ENCODE data around the gene L3MBTL4.
"Not testable (repeated sequence)": the region's sequence is repeated elsewhere in the genome, so short reads cannot be mapped to it uniquely, and the experiment has no call there.

- TF ChIP-seq POLR2A (IDR thresholded peaks at IDR 0.05): not testable (repeated sequence)
- TF ChIP-seq, protein P1, sequence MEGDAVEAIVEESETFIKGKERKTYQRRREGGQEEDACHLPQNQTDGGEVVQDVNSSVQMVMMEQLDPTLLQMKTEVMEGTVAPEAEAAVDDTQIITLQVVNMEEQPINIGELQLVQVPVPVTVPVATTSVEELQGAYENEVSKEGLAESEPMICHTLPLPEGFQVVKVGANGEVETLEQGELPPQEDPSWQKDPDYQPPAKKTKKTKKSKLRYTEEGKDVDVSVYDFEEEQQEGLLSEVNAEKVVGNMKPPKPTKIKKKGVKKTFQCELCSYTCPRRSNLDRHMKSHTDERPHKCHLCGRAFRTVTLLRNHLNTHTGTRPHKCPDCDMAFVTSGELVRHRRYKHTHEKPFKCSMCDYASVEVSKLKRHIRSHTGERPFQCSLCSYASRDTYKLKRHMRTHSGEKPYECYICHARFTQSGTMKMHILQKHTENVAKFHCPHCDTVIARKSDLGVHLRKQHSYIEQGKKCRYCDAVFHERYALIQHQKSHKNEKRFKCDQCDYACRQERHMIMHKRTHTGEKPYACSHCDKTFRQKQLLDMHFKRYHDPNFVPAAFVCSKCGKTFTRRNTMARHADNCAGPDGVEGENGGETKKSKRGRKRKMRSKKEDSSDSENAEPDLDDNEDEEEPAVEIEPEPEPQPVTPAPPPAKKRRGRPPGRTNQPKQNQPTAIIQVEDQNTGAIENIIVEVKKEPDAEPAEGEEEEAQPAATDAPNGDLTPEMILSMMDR (IDR thresholded peaks at IDR 0.05): not testable (repeated sequence)
Measured at GRCh38 chr18:6259324-6259723, 155.4 kb downstream of the L3MBTL4 start.

Data from adrenal gland (tissue), 5 donors.